ENCODE data around the gene SFXN5. TPM values are rescaled to one million over a fixed set of nuclear protein-coding genes. Genes with fewer than 3 reads are reported as not detected.

The SFXN5 gene
- polyA plus RNA-seq, 1 donor (not counting 4 experiments of a cell fraction or from before 2014, with no cell fraction given) = 6.3 TPM

GRCh38 chr2:72949045-72949444 is 122.5 kb downstream of the SFXN5 start:
- FAIRE-seq (no peak), DNase-seq (ENCODE audit: low read depth, low spot score) (no peak)
- no peak for TF ChIP-seq CTCF (optimal IDR thresholded peaks at IDR 0.05 in 1 of 3, IDR thresholded peaks at IDR 0.05 in 1 of 3, conservative IDR thresholded peaks at IDR 0.05 in 1 of 3; ENCODE audit: extremely low read depth in 1 of 3, insufficient read depth in 2 of 3, low read length in 3 of 3)
- no peak for TF ChIP-seq EZH2 (IDR thresholded peaks at IDR 0.05; ENCODE audit: low read length)
- Histone ChIP-seq H3K9ac (ENCODE audit: control insufficient read depth, extremely low read depth, insufficient read depth, low read length) (no peak overlapping the region), H3K36me3 (ENCODE audit: control insufficient read depth in 2 of 2, extremely low read depth in 1 of 2, insufficient read depth in 2 of 2, low read length in 2 of 2) (no peaks in the 10 kb centered on the region), H3K4me2 (ENCODE audit: control insufficient read depth, extremely low read depth, insufficient read depth, low read depth, low read length) (peak overlapping the region; percentile 8), H3K27ac (ENCODE audit: control insufficient read depth, insufficient read depth, low read length) (no peak overlapping the region), H2AFZ (ENCODE audit: control insufficient read depth, low read length) (no peak overlapping the region), H3K4me1 (ENCODE audit: control insufficient read depth, extremely low read depth, insufficient read depth, low read length) (peaks cover 4% of the 10 kb centered on the region), H3K9me1 (ENCODE audit: control insufficient read depth, extremely low read depth, insufficient read depth, low read length) (no peaks in the 10 kb centered on the region), H3K9me3 (ENCODE audit: control insufficient read depth, low read depth, low read length) (no peaks in the 10 kb centered on the region), H3K79me2 (ENCODE audit: control insufficient read depth, insufficient read depth, low read length) (no peaks in the 10 kb centered on the region), H4K20me1 (ENCODE audit: control insufficient read depth, extremely low read depth, insufficient read depth, low read length) (peaks cover under 1% of the 10 kb centered on the region), H3K27me3 (ENCODE audit: control insufficient read depth, extremely low read depth, insufficient read depth, low read length) (no peaks in the 10 kb centered on the region), H3K4me3 (ENCODE audit: control insufficient read depth in 2 of 3, extremely low read depth in 1 of 3, insufficient read depth in 2 of 3, low read depth in 1 of 3, low read length in 3 of 3) (no peak overlapping the region)
- dilution Hi-C loops (cut with MboI; ENCODE audit: extremely low pct_ligation_motif_present, low sequenced_read_pairs) = no loop called here

- no peaks in the 10 kb centered on the region for H3K79me2 ChIP-seq (ENCODE audit: control insufficient read depth, insufficient read depth, low read length)
- no peak overlapping the region for H3K4me2 ChIP-seq (ENCODE audit: control insufficient read depth, extremely low read depth, insufficient read depth, low read depth, low read length)
- H2AFZ ChIP-seq (ENCODE audit: control insufficient read depth, low read length) = no peak overlapping the region
- no peaks in the 10 kb centered on the region for H3K9me3 ChIP-seq (ENCODE audit: control insufficient read depth, low read depth, low read length)
- H3K27ac ChIP-seq (ENCODE audit: control insufficient read depth, insufficient read depth, low read length) = no peak overlapping the region
- FAIRE-seq (no peak), DNase-seq (ENCODE audit: low read depth, low spot score) (no peak)
- no peaks in the 10 kb centered on the region for H4K20me1 ChIP-seq (ENCODE audit: control insufficient read depth, extremely low read depth, insufficient read depth, low read length)
- no peak overlapping the region for H3K4me3 ChIP-seq (ENCODE audit: control insufficient read depth in 2 of 3, extremely low read depth in 1 of 3, insufficient read depth in 2 of 3, low read depth in 1 of 3, low read length in 3 of 3)
- H3K27me3 ChIP-seq (ENCODE audit: control insufficient read depth, extremely low read depth, insufficient read depth, low read length) = no peaks in the 10 kb centered on the region
- H3K36me3 ChIP-seq (ENCODE audit: control insufficient read depth in 2 of 2, extremely low read depth in 1 of 2, insufficient read depth in 2 of 2, low read length in 2 of 2) = no peaks in the 10 kb centered on the region
- H3K4me1 ChIP-seq (ENCODE audit: control insufficient read depth, extremely low read depth, insufficient read depth, low read length) = peaks cover 4% of the 10 kb centered on the region
- dilution Hi-C loops (cut with MboI; ENCODE audit: extremely low pct_ligation_motif_present, low sequenced_read_pairs) = no loop called here
- H3K9ac ChIP-seq (ENCODE audit: control insufficient read depth, extremely low read depth, insufficient read depth, low read length) = no peak overlapping the region
- H3K9me1 ChIP-seq (ENCODE audit: control insufficient read depth, extremely low read depth, insufficient read depth, low read length) = no peaks in the 10 kb centered on the region
- no peak for TF ChIP-seq CTCF (optimal IDR thresholded peaks at IDR 0.05 in 1 of 3, IDR thresholded peaks at IDR 0.05 in 1 of 3, conservative IDR thresholded peaks at IDR 0.05 in 1 of 3; ENCODE audit: extremely low read depth in 1 of 3, insufficient read depth in 2 of 3, low read length in 3 of 3)
- TF ChIP-seq EZH2 (IDR thresholded peaks at IDR 0.05; ENCODE audit: low read length) = no peak
These were observed 123.3 kb downstream of the SFXN5 start for GRCh38 chr2:72947952-72948830.
